Measurements from ENCODE around the gene OXLD1. TPM values are rescaled to one million over a fixed set of nuclear protein-coding genes. Genes with fewer than 3 reads are reported as not detected.

Gene OXLD1
- polyA plus RNA-seq, 1 donor (not counting 4 experiments of a cell fraction or from before 2014, with no cell fraction given): 16.3 TPM

DNA sequence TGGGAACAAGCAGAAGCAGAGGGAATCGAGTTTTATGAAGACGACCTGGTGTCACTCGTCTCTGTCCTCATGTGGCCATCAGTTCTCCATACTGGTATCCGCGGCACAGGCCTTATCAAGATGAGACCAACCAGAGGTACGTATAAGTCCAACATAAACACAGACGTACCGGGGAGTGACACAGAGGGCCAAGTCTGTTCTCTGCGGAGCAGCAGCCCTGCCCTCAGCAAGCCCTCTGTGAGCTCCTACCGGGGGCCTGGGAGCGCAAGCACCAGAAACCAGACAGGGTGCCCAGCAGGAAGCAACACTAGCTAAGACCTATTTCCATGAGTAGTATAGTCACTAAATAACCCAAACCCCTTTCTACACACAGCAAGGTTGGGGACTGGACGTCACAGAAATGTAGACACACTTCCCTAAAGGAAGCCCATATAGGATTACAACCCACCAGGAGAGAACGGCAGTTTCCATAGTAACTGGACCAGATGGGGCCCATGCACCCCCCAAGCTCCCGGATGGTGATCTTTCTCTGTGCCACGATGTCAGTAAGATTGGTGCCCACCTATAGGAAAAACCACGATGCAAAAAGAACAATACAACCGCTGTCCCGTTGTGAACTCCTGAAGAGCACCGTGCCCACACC lies 16.3 kb upstream of the OXLD1 start:
- Histone ChIP-seq H3K79me2 (ENCODE audit: control insufficient read depth, insufficient read depth, low read length) (peaks cover 53% of the 10 kb centered on the region), H4K20me1 (ENCODE audit: control insufficient read depth, extremely low read depth, insufficient read depth, low read length) (peaks cover 13% of the 10 kb centered on the region), H3K4me1 (ENCODE audit: control insufficient read depth, extremely low read depth, insufficient read depth, low read length) (peaks cover 23% of the 10 kb centered on the region), H3K27ac (ENCODE audit: control insufficient read depth, insufficient read depth, low read length) (peak overlapping the region; percentile 71), H3K9me1 (ENCODE audit: control insufficient read depth, extremely low read depth, insufficient read depth, low read length) (no peaks in the 10 kb centered on the region), H3K9ac (ENCODE audit: control insufficient read depth, extremely low read depth, insufficient read depth, low read length) (peak overlapping the region; percentile 83), H3K4me2 (ENCODE audit: control insufficient read depth, extremely low read depth, insufficient read depth, low read depth, low read length) (peak overlapping the region; percentile 97), H2AFZ (ENCODE audit: control insufficient read depth, low read length) (peak overlapping the region; percentile 74), H3K36me3 (ENCODE audit: control insufficient read depth in 2 of 2, extremely low read depth in 1 of 2, insufficient read depth in 2 of 2, low read length in 2 of 2) (peaks cover 24 to 27% of the 10 kb centered on the region in 2 experiments), H3K27me3 (ENCODE audit: control insufficient read depth, extremely low read depth, insufficient read depth, low read length) (no peaks in the 10 kb centered on the region), H3K4me3 (ENCODE audit: control insufficient read depth in 2 of 3, extremely low read depth in 1 of 3, insufficient read depth in 2 of 3, low read depth in 1 of 3, low read length in 3 of 3) (peak overlapping the region; percentile 85 to 99 (median 89)), H3K9me3 (ENCODE audit: control insufficient read depth, low read depth, low read length) (no peaks in the 10 kb centered on the region)
- dilution Hi-C loops (cut with MboI; ENCODE audit: extremely low pct_ligation_motif_present, low sequenced_read_pairs): no loop called here
- FAIRE-seq: no peak
- no peak for DNase-seq (ENCODE audit: low read depth, low spot score)
- TF ChIP-seq, protein P1, sequence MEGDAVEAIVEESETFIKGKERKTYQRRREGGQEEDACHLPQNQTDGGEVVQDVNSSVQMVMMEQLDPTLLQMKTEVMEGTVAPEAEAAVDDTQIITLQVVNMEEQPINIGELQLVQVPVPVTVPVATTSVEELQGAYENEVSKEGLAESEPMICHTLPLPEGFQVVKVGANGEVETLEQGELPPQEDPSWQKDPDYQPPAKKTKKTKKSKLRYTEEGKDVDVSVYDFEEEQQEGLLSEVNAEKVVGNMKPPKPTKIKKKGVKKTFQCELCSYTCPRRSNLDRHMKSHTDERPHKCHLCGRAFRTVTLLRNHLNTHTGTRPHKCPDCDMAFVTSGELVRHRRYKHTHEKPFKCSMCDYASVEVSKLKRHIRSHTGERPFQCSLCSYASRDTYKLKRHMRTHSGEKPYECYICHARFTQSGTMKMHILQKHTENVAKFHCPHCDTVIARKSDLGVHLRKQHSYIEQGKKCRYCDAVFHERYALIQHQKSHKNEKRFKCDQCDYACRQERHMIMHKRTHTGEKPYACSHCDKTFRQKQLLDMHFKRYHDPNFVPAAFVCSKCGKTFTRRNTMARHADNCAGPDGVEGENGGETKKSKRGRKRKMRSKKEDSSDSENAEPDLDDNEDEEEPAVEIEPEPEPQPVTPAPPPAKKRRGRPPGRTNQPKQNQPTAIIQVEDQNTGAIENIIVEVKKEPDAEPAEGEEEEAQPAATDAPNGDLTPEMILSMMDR (optimal IDR thresholded peaks at IDR 0.05 in 1 of 3, IDR thresholded peaks at IDR 0.05 in 1 of 3, conservative IDR thresholded peaks at IDR 0.05 in 1 of 3; ENCODE audit: extremely low read depth in 1 of 3, insufficient read depth in 2 of 3, low read length in 3 of 3): no peak
- TF ChIP-seq EZH2 (IDR thresholded peaks at IDR 0.05; ENCODE audit: low read length): no peak

DNA sequence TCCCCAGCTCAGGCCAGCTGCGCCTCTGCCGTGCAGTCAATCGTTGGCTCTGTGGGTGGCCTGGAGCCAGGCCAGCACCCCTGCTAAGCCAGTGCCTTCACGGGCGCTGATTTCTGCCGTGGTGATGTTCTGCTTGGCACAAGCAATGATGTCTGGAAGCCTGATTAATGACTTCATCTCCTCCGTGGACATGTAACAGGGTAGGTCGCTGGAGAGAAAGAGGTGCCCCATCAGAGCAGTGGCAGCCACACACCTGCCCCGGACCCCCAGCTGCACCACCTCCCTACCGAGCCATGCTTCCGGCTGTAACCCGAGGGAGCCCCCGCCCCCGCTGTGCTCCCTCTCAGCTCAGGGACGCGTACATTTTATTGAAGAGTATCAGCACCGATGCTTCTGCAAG lies 15.3 kb upstream of the OXLD1 start:
- TF ChIP-seq, protein P1 (optimal IDR thresholded peaks at IDR 0.05 in 1 of 3, IDR thresholded peaks at IDR 0.05 in 1 of 3, conservative IDR thresholded peaks at IDR 0.05 in 1 of 3; ENCODE audit: extremely low read depth in 1 of 3, insufficient read depth in 2 of 3, low read length in 3 of 3): no peak
- no peak for TF ChIP-seq EZH2 (IDR thresholded peaks at IDR 0.05; ENCODE audit: low read length)
- no peak overlapping the region for H2AFZ ChIP-seq (ENCODE audit: control insufficient read depth, low read length)
- H3K9me1 ChIP-seq (ENCODE audit: control insufficient read depth, extremely low read depth, insufficient read depth, low read length): no peaks in the 10 kb centered on the region
- H3K27ac ChIP-seq (ENCODE audit: control insufficient read depth, insufficient read depth, low read length): no peak overlapping the region
- no peak for FAIRE-seq
- peaks cover 23% of the 10 kb centered on the region for H3K4me1 ChIP-seq (ENCODE audit: control insufficient read depth, extremely low read depth, insufficient read depth, low read length)
- DNase-seq (ENCODE audit: low read depth, low spot score): no peak
- dilution Hi-C loops (cut with MboI; ENCODE audit: extremely low pct_ligation_motif_present, low sequenced_read_pairs): no loop called here
- H3K27me3 ChIP-seq (ENCODE audit: control insufficient read depth, extremely low read depth, insufficient read depth, low read length): no peaks in the 10 kb centered on the region
- no peak overlapping the region for H3K4me3 ChIP-seq (ENCODE audit: control insufficient read depth in 2 of 3, extremely low read depth in 1 of 3, insufficient read depth in 2 of 3, low read depth in 1 of 3, low read length in 3 of 3)
- H3K9me3 ChIP-seq (ENCODE audit: control insufficient read depth, low read depth, low read length): no peaks in the 10 kb centered on the region
- peaks cover 18 to 19% of the 10 kb centered on the region in 2 experiments for H3K36me3 ChIP-seq (ENCODE audit: control insufficient read depth in 2 of 2, extremely low read depth in 1 of 2, insufficient read depth in 2 of 2, low read length in 2 of 2)
- H3K9ac ChIP-seq (ENCODE audit: control insufficient read depth, extremely low read depth, insufficient read depth, low read length): no peak overlapping the region
- H3K4me2 ChIP-seq (ENCODE audit: control insufficient read depth, extremely low read depth, insufficient read depth, low read depth, low read length): no peak overlapping the region
- peaks cover 13% of the 10 kb centered on the region for H4K20me1 ChIP-seq (ENCODE audit: control insufficient read depth, extremely low read depth, insufficient read depth, low read length)
- peaks cover 42% of the 10 kb centered on the region for H3K79me2 ChIP-seq (ENCODE audit: control insufficient read depth, insufficient read depth, low read length)

Measured in keratinocyte (primary cell).